Hair follicle dermal papilla cell (primary cell): Measurements from ENCODE around the gene GHR. TPM values are rescaled to one million over a fixed set of nuclear protein-coding genes. Genes with fewer than 3 reads are reported as not detected.

Source experiments
- total RNA-seq: library from RNA; depleted of rRNA; stranded (reverse); fragments of >200 nt; gene quantifications from 2 replicates; pipeline ENCODE4 v1.2.3, GENCODE V29; 2012

The GHR gene
- total RNA-seq: 2.9 and 5.2 TPM in 2 replicates

GRCh38 chr5:42423285-42424165, at the start of gene GHR:
TSS of gene GHR (plus strand) at chr5:42423439. CDS start at chr5:42565875, 142,436 bp downstream.

GRCh38 chr5:42756606-42757601, 333.7 kb downstream of the GHR start, which contains the start of gene CCDC152:
TSS of gene CCDC152 (plus strand) at chr5:42756818. CDS start at chr5:42759122, 2,304 bp downstream.

